ENCODE measurements around the gene SPECC1L.
"Not testable (repeated sequence)": the region's sequence is repeated elsewhere in the genome, so short reads cannot be mapped to it uniquely, and the experiment has no call there.

The SPECC1L gene

GRCh38 chr22:24289741-24290163, 19.1 kb downstream of the SPECC1L start:
- no peaks in the 10 kb centered on the region for H3K9me3 ChIP-seq (ENCODE audit: control insufficient read depth, insufficient read depth, low read length)
- H3K9ac ChIP-seq (ENCODE audit: low read depth, low read length), result no peak overlapping the region
- no peak overlapping the region for H3K4me3 ChIP-seq (ENCODE audit: low read depth, low read length)
- no peaks in the 10 kb centered on the region for H3K36me3 ChIP-seq (ENCODE audit: control insufficient read depth, insufficient read depth, low read length)
- H3K27me3 ChIP-seq (ENCODE audit: control insufficient read depth, insufficient read depth, low read length), result no peaks in the 10 kb centered on the region
- H3K4me1 ChIP-seq (ENCODE audit: control insufficient read depth, insufficient read depth, low read length), result peaks cover 5% of the 10 kb centered on the region
- no peak overlapping the region for H3K27ac ChIP-seq (ENCODE audit: low read depth, low read length)

DNA sequence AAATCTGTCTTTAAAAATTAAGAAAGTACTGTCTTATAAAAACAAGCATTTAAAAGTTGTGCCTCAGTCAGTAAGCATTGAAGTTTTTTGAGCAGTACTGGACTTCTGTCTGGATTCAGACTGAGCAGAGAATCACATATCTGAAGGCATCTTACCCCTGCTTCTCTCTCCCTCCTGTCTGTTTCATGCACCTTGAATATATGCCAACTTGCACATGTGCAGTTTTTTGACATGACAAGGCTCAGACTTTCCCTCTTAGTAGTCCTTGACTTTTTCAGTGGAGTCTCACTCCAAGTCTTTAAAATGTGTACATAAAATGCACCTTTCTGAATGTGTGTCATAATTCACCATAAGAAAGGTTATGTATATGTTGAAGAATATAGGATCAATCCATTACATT, 19.8 kb downstream of the SPECC1L start:
- Histone ChIP-seq H3K27me3 (ENCODE audit: control insufficient read depth, insufficient read depth, low read length) (no peaks in the 10 kb centered on the region), H3K9ac (ENCODE audit: low read depth, low read length) (no peak overlapping the region), H3K4me1 (ENCODE audit: control insufficient read depth, insufficient read depth, low read length) (no peaks in the 10 kb centered on the region), H3K9me3 (ENCODE audit: control insufficient read depth, insufficient read depth, low read length) (no peaks in the 10 kb centered on the region), H3K36me3 (ENCODE audit: control insufficient read depth, insufficient read depth, low read length) (no peaks in the 10 kb centered on the region), H3K27ac (ENCODE audit: low read depth, low read length) (no peak overlapping the region), H3K4me3 (ENCODE audit: low read depth, low read length) (no peak overlapping the region)

GRCh38 chr22:24291515-24292201, 21.0 kb downstream of the SPECC1L start:
- Histone ChIP-seq H3K4me1 (ENCODE audit: control insufficient read depth, insufficient read depth, low read length) (no peaks in the 10 kb centered on the region), H3K27me3 (ENCODE audit: control insufficient read depth, insufficient read depth, low read length) (no peaks in the 10 kb centered on the region), H3K9ac (ENCODE audit: low read depth, low read length) (no peak overlapping the region), H3K27ac (ENCODE audit: low read depth, low read length) (no peak overlapping the region), H3K4me3 (ENCODE audit: low read depth, low read length) (no peak overlapping the region), H3K36me3 (ENCODE audit: control insufficient read depth, insufficient read depth, low read length) (no peaks in the 10 kb centered on the region), H3K9me3 (ENCODE audit: control insufficient read depth, insufficient read depth, low read length) (no peaks in the 10 kb centered on the region)

DNA sequence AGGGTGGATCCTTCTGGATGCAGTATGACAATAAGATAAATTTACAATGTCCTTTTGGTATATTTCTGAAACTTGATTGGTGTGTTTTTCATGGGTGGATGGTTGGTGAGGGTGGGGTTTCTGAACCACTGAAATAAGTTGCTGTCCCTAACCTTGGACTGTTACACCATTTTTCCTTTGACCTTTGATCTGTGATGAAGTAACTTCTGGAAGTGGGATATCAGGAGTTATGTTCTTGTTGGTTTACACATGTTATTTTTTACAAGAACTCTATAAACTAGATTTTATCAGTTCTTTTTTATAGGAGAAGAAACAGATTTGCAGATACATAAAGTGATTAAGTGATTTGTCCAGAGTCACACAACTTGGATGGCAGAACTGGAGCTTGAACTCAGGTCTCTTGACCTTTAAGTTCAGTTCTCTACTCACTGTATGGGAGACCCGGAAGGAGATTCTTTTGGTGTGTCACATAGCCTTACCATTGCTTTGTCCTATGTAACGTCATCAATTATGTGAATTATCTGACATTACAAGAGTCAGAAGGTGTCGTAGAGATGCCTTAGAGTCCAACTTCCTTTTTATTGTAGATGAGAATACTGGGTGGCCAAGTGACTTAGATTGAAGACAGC, 21.7 kb downstream of the SPECC1L start:
- H3K9me3 ChIP-seq (ENCODE audit: control insufficient read depth, insufficient read depth, low read length); H3K36me3 ChIP-seq (ENCODE audit: control insufficient read depth, insufficient read depth, low read length); H3K4me1 ChIP-seq (ENCODE audit: control insufficient read depth, insufficient read depth, low read length); H3K27ac ChIP-seq (ENCODE audit: low read depth, low read length); H3K27me3 ChIP-seq (ENCODE audit: control insufficient read depth, insufficient read depth, low read length); H3K9ac ChIP-seq (ENCODE audit: low read depth, low read length); H3K4me3 ChIP-seq (ENCODE audit: low read depth, low read length): not testable (repeated sequence)

DNA sequence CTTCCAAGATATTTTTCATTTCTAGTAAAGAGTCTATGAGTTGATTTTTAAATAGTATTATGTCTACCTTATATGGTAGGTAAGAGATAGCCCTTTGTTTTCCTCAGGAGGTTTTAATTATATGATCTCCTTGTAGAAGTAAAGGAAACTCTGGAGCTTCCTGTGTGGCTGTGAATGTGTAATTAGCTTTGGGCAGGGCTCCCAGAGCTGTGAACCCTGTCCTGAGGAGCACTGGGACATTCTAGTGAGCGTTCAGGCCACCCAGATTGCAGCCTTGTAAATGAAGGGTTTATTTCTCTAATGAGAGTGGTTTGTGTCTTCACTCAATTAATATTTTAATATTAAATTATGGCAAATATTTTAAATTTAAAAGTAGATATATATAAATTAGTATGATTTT, 24.3 kb downstream of the SPECC1L start:
- H3K27ac ChIP-seq (ENCODE audit: low read depth, low read length); H3K9ac ChIP-seq (ENCODE audit: low read depth, low read length); H3K27me3 ChIP-seq (ENCODE audit: control insufficient read depth, insufficient read depth, low read length); H3K4me1 ChIP-seq (ENCODE audit: control insufficient read depth, insufficient read depth, low read length); H3K9me3 ChIP-seq (ENCODE audit: control insufficient read depth, insufficient read depth, low read length); H3K4me3 ChIP-seq (ENCODE audit: low read depth, low read length); H3K36me3 ChIP-seq (ENCODE audit: control insufficient read depth, insufficient read depth, low read length): not testable (repeated sequence)

DNA sequence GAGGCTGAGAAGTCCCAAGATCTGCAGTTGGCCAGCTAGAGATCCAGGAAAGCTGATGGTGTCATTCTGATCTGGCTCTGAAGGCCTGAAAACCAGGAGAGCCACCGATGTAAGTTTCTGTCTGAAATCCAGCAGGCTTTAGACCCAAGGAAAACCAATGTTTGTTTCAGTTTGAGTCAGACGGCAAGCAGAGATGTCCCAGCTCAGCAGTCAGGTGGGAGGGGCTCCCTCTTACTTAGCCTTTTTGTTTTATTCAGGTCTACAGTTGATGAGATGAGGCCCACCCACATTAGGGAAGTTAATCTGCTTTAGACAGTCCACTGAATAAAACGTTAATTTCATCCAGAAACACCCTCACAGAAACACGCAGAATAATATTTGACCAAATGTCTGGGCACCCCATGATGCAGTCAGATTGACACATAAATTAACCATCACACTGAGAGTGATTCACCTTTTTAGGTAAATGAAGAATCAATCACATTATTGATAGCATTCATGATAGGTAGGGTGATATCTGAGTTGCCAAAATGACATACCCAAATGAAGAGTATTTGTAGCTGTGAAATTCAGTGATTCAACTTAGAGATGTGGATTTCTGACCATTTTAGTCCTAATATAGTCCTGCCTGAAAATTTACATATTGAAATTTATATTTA, 28.0 kb downstream of the SPECC1L start:
- not testable (repeated sequence) for H3K27ac ChIP-seq (ENCODE audit: low read depth, low read length); H3K9ac ChIP-seq (ENCODE audit: low read depth, low read length); H3K27me3 ChIP-seq (ENCODE audit: control insufficient read depth, insufficient read depth, low read length); H3K4me3 ChIP-seq (ENCODE audit: low read depth, low read length); H3K9me3 ChIP-seq (ENCODE audit: control insufficient read depth, insufficient read depth, low read length); H3K4me1 ChIP-seq (ENCODE audit: control insufficient read depth, insufficient read depth, low read length)
- peaks cover 17% of the 10 kb centered on the region for H3K36me3 ChIP-seq (ENCODE audit: control insufficient read depth, insufficient read depth, low read length)

DNA sequence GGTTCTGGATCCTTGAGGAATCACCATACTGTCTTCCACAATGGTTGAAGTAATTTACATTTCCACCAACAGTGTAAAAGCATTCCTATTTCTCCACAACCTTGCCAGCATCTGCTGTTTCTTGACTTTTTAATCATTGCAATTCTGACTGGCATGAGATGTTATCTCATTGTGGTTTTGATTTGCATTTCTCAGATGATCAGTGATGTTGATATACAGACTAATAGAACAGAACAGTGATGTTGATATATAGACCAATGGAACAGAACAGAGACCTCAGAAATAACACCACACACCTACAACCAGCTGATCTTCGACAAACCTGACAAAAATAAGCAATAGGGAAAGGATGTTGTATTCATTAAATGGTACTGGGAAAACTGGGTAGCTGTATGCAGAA, 29.9 kb downstream of the SPECC1L start:
- not testable (repeated sequence) for H3K4me1 ChIP-seq (ENCODE audit: control insufficient read depth, insufficient read depth, low read length); H3K4me3 ChIP-seq (ENCODE audit: low read depth, low read length); H3K9me3 ChIP-seq (ENCODE audit: control insufficient read depth, insufficient read depth, low read length); H3K27ac ChIP-seq (ENCODE audit: low read depth, low read length); H3K27me3 ChIP-seq (ENCODE audit: control insufficient read depth, insufficient read depth, low read length); H3K9ac ChIP-seq (ENCODE audit: low read depth, low read length)
- peaks cover 36% of the 10 kb centered on the region for H3K36me3 ChIP-seq (ENCODE audit: control insufficient read depth, insufficient read depth, low read length)

DNA sequence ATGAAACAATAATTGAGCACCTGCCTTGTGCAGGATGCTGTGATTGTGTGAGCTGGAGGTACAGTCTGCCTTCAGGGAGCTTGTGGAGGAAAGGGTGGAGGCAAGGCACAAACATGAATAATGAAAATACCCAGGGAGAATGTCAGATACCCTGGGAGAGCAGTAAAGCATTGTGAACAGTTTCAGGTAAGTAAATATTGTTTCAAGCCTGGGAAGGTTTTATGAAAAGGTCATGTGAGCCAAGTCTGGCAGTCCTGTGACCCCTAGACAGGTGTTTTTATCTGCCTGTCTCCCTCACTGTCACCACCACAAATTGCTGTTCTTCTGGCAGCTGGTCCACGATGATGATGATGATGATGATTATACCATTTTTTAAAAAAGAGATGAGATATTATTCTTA, 32.0 kb downstream of the SPECC1L start:
- Histone ChIP-seq H3K27me3 (ENCODE audit: control insufficient read depth, insufficient read depth, low read length) (no peaks in the 10 kb centered on the region), H3K4me3 (ENCODE audit: low read depth, low read length) (no peak overlapping the region), H3K9me3 (ENCODE audit: control insufficient read depth, insufficient read depth, low read length) (no peaks in the 10 kb centered on the region), H3K27ac (ENCODE audit: low read depth, low read length) (no peak overlapping the region), H3K36me3 (ENCODE audit: control insufficient read depth, insufficient read depth, low read length) (peaks cover 45% of the 10 kb centered on the region), H3K9ac (ENCODE audit: low read depth, low read length) (no peak overlapping the region), H3K4me1 (ENCODE audit: control insufficient read depth, insufficient read depth, low read length) (no peaks in the 10 kb centered on the region)

DNA sequence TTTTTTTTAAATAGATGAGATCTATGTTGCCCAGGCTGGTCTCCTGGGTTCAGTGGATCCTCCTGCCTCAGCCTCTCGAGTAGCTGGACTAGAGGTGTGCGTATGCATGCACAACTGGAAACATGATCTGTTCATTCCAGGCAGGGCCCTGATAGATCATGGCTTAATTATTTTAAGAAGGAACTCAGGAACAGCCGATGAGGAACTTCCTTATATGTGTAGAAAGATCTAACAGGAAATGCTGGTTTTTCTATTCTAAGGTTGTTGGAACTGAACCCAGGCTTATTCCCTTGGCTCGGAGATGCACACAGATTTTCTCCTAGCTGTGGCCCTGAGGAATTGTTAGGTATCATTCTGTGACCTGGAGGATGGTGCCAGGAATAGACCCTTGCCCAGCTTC, 32.4 kb downstream of the SPECC1L start:
- Histone ChIP-seq H3K9me3 (ENCODE audit: control insufficient read depth, insufficient read depth, low read length) (no peaks in the 10 kb centered on the region), H3K27ac (ENCODE audit: low read depth, low read length) (no peak overlapping the region), H3K4me3 (ENCODE audit: low read depth, low read length) (no peak overlapping the region), H3K36me3 (ENCODE audit: control insufficient read depth, insufficient read depth, low read length) (peaks cover 45% of the 10 kb centered on the region), H3K4me1 (ENCODE audit: control insufficient read depth, insufficient read depth, low read length) (no peaks in the 10 kb centered on the region), H3K9ac (ENCODE audit: low read depth, low read length) (no peak overlapping the region), H3K27me3 (ENCODE audit: control insufficient read depth, insufficient read depth, low read length) (no peaks in the 10 kb centered on the region)

DNA sequence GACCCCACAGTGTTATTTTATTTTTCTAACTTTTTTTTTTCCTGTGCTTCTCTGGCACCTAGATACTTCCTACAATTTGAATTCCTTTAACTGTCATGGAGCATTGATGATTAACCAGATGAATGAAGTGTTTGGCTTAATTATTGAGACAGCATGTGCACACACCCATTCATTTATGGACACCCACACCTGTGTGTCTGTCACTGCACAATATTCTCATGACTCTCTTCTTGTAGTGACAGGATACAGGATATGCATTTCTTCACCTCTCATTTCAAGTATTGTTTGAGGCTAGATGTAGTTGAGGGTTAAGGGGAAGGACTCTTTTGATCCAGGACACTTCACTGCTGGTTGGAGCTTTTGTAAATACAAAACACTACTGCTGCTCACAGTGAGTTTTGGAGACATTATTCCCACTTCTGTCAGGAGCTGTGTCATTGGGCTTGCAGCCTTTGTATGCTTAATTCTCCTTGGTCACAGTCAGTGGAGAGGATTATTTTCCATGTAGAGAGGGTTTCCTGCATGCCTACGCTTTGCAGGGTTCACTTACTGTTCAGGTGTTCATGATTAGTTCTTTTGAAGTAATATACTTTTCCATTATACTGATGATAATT, 33.5 kb downstream of the SPECC1L start:
- Histone ChIP-seq H3K9me3 (ENCODE audit: control insufficient read depth, insufficient read depth, low read length) (no peaks in the 10 kb centered on the region), H3K27ac (ENCODE audit: low read depth, low read length) (no peak overlapping the region), H3K36me3 (ENCODE audit: control insufficient read depth, insufficient read depth, low read length) (peaks cover 53% of the 10 kb centered on the region), H3K27me3 (ENCODE audit: control insufficient read depth, insufficient read depth, low read length) (no peaks in the 10 kb centered on the region), H3K4me3 (ENCODE audit: low read depth, low read length) (no peak overlapping the region), H3K4me1 (ENCODE audit: control insufficient read depth, insufficient read depth, low read length) (no peaks in the 10 kb centered on the region), H3K9ac (ENCODE audit: low read depth, low read length) (no peak overlapping the region)

DNA sequence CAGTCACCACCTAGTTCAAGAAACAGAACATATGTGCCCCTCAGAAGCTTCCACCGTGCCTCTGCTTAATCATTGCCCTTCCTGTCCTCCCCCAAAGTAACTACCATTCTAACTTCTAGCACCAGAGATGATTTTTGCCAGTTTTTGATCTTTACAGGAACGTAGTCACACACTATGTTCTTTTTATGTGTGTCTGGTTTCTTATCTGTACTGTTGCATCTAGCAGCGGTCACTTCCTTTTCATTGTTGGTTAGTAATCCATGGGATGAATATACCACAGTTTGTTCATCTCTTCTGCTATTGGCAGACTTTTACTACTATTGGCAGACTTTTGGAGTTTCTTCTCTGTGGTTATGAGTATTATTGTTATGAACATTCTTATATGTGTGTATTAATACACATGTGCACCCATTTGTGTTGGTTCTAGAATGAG, 34.6 kb downstream of the SPECC1L start:
- Histone ChIP-seq H3K9ac (ENCODE audit: low read depth, low read length) (no peak overlapping the region), H3K4me3 (ENCODE audit: low read depth, low read length) (no peak overlapping the region), H3K9me3 (ENCODE audit: control insufficient read depth, insufficient read depth, low read length) (no peaks in the 10 kb centered on the region), H3K4me1 (ENCODE audit: control insufficient read depth, insufficient read depth, low read length) (no peaks in the 10 kb centered on the region), H3K36me3 (ENCODE audit: control insufficient read depth, insufficient read depth, low read length) (peaks cover 61% of the 10 kb centered on the region), H3K27me3 (ENCODE audit: control insufficient read depth, insufficient read depth, low read length) (no peaks in the 10 kb centered on the region), H3K27ac (ENCODE audit: low read depth, low read length) (no peak overlapping the region)
